ENCODE results near the gene ZNF263.

ZNF263 gene

DNA sequence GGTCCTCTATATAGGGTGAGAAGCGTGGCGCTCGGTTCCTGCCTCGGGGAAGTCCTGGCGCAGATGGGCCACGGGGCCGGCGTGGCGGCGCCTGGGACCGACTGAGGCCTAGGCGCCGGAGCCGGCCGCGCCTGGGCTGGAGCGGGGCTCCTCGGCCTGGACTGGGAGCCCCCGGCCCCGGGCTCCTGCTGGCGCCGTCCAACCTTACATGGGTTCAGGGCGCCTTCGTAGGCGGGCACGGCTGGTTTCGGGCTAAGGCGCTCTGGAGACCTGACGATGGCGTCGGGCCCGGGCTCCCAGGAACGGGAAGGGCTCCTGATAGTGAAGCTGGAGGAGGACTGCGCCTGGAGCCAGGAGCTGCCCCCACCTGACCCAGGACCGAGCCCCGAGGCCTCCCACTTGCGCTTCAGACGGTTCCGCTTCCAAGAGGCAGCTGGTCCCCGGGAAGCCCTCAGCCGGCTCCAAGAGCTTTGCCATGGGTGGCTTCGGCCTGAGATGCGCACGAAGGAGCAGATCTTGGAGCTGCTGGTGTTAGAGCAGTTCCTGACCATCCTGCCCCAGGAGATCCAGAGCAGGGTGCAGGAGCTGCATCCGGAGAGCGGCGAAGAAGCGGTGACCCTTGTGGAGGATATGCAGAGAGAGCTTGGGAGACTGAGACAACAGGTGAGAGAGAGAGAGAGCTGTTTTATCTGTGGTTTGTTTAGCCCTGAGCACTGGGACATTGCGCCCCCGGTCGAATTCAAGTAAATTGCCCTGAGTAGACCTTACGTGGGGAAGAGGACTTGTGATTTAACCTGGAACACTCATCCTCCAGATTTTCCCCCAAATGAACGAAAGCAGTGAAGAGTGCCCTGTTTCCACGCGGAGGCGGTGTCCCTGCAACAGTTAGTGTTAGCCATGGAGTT lies 504 bp downstream of the ZNF263 start:
- H3K27ac ChIP-seq = peak overlapping the region; percentile 92
- peak; percentile 78 for TF ChIP-seq ZFX (IDR thresholded peaks at IDR 0.05)
- TF ChIP-seq, protein P1, sequence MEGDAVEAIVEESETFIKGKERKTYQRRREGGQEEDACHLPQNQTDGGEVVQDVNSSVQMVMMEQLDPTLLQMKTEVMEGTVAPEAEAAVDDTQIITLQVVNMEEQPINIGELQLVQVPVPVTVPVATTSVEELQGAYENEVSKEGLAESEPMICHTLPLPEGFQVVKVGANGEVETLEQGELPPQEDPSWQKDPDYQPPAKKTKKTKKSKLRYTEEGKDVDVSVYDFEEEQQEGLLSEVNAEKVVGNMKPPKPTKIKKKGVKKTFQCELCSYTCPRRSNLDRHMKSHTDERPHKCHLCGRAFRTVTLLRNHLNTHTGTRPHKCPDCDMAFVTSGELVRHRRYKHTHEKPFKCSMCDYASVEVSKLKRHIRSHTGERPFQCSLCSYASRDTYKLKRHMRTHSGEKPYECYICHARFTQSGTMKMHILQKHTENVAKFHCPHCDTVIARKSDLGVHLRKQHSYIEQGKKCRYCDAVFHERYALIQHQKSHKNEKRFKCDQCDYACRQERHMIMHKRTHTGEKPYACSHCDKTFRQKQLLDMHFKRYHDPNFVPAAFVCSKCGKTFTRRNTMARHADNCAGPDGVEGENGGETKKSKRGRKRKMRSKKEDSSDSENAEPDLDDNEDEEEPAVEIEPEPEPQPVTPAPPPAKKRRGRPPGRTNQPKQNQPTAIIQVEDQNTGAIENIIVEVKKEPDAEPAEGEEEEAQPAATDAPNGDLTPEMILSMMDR (conservative IDR thresholded peaks at IDR 0.05) = no peak

DNA sequence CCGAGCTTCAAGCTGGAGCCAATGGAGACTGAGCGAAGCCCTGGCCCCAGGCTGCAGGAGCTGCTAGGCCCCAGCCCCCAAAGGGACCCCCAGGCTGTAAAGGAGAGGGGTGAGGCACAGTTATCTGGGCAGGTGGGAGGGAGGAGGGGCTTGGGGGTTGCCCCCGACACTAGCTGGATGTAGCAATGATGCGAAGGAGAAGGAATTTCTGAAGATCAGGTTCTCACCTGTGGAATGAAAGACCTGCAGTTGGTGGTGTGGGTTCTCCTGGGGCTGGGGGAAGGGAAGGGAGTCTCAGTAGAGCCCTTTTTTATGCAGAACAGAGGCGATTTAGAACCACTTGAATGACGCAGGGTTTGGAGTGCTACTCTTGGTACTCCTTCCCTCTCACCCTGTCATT lies 1.8 kb downstream of the ZNF263 start:
- no peak overlapping the region for H3K27ac ChIP-seq
- TF ChIP-seq, protein P1 (conservative IDR thresholded peaks at IDR 0.05) = no peak
- TF ChIP-seq ZFX (IDR thresholded peaks at IDR 0.05) = no peak

DNA sequence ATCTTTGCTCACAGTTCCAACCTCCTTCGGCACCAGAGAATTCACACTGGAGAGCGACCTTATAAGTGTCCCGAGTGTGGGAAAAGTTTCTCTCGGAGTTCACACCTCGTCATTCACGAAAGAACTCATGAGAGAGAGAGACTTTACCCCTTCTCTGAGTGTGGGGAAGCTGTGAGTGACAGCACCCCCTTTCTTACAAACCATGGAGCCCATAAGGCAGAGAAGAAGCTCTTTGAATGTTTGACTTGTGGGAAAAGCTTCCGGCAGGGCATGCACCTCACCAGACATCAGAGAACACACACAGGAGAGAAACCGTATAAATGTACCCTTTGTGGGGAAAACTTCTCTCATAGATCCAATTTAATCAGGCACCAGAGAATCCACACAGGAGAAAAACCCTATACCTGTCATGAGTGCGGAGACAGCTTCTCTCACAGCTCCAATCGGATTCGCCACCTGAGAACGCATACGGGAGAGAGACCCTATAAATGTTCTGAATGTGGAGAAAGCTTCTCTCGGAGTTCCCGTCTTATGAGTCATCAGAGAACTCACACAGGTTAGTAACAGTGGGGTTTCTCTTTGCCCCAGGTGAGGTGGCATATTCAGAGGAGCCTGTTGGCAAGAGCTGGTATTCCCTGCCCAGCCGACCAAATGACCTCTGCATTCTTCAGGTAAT lies 6.8 kb downstream of the ZNF263 start:
- TF ChIP-seq, protein P1 (conservative IDR thresholded peaks at IDR 0.05) = no peak
- TF ChIP-seq ZFX (IDR thresholded peaks at IDR 0.05) = no peak
- H3K27ac ChIP-seq = no peak overlapping the region

DNA sequence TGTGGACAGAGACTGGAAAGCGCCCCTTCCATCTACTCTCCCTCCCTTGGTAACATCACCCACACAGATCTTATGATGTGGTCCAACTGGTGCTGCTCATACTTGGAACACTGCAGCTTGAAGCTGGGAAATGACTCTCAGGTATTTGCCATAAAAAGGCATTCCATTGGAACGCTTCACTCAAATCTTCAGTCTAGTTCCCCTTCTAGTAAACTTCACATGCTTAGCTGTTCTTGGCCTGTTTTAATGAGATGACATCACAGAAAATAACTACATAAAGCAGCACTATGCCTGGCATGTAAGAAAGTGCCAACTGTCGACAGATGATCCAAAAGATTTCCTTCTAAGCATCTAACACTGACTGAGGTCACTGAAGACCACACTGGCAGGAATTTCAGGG lies 9.3 kb downstream of the ZNF263 start:
- TF ChIP-seq, protein P1 (conservative IDR thresholded peaks at IDR 0.05) = no peak
- TF ChIP-seq ZFX (IDR thresholded peaks at IDR 0.05) = no peak
- H3K27ac ChIP-seq = no peak overlapping the region

DNA sequence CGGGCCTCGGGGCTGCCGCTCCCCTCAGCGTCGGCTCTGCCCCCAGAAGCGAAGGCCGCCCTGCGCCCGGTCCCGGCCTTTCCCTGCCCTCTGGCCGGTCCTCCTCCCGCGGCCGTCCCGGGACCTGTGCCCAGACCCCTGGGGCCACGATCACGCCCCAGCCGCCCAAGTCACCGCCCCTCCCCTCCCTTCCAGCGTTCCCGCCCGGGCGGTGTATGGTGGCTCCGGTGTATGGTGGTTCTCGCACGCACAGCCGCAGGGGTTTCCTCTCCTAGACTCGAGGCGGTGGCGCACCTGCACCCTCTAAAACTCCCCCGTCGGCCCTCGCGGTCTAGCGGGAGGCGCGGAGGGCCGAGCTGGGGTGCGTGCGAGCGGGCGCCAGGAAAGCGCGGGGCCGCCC lies 11.9 kb downstream of the ZNF263 start:
- H3K27ac ChIP-seq = no peak overlapping the region
- TF ChIP-seq, protein P1 (conservative IDR thresholded peaks at IDR 0.05) = no peak
- TF ChIP-seq ZFX (IDR thresholded peaks at IDR 0.05) = no peak

DNA sequence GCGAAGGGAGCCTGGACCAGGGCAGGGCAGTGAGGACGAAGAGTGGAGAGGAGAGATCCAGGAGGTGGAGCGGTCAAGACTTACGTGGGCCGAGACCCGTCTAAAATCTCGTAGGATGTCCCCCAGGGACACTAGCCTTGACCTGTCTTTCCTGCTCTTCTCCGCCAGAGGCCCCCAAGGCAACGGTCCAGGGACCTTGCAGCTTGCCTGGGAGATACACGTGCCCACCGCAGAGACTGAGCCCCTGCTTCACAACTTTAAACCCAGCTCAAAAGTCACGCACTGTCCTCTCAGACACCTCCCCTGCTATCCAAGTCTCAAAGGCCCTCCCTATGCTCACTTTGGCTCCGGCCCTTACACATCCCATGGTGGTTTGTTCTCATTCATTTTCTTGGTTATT lies 12.5 kb downstream of the ZNF263 start:
- TF ChIP-seq, protein P1 (conservative IDR thresholded peaks at IDR 0.05) = no peak
- TF ChIP-seq ZFX (IDR thresholded peaks at IDR 0.05) = no peak
- H3K27ac ChIP-seq = no peak overlapping the region

DNA sequence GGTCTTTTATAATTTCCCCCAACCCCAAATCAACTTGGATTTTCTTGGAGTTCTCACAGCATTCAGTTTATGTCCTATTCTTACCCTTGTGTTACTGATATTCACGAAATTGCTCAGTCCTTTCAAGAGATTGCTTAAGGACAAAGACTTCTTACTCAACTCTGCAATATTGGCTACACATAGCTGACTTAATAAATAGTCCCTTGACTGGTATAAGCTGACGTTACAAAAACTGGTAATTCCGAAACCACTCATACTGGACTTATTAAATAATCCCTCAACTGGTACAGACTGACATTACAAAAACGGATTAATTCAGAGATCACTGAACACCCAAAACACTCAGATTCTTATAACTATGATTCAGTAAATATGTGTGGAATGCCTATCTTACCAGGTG lies 21.1 kb downstream of the ZNF263 start:
- no peak overlapping the region for H3K27ac ChIP-seq
- TF ChIP-seq, protein P1 (conservative IDR thresholded peaks at IDR 0.05) = no peak
- no peak for TF ChIP-seq ZFX (IDR thresholded peaks at IDR 0.05)

Measured in C4-2B (cell line).